ENCODE measurements around the gene AMT.

The AMT gene

DNA sequence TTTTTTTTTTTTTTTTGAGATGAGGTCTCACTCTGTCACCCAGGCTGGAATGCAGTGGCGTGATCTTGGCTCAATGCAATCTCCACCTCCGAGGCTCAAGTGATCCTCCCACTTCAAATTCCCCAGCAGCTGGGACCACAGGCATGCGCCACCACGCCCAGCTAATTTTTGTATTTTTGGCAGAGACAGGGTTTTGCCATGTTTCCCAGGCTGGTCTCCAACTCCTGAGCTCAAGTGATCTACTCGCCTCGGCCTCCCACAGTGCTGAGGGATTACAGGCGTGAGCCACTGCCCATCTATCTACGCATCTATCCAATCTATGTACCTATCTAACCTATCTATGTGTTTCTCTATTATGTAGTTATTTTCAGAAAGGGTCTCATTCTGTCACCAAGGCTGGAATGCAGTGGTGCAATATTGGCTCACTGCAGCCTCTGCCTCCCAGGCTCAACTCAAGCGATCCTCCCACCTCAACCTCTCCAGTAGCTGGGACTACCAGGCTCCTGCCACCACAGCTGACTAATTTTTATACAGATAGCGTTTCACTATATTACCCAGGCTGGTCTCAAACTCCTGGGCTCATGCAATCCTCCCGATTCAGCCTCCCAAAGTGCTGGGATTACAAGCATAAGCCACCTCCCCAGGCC is 43.9 kb downstream of the AMT start:
- no peak for TF ChIP-seq SIN3A (IDR thresholded peaks at IDR 0.05; ENCODE audit: borderline replicate concordance, insufficient read depth, low read length)
- TF ChIP-seq POLR2AphosphoS5 (IDR thresholded peaks at IDR 0.05; ENCODE audit: low read depth, low read length): no peak
- TF ChIP-seq TAF1 (IDR thresholded peaks at IDR 0.05; ENCODE audit: borderline replicate concordance, insufficient read depth, low read length): no peak
- TF ChIP-seq, protein P1, sequence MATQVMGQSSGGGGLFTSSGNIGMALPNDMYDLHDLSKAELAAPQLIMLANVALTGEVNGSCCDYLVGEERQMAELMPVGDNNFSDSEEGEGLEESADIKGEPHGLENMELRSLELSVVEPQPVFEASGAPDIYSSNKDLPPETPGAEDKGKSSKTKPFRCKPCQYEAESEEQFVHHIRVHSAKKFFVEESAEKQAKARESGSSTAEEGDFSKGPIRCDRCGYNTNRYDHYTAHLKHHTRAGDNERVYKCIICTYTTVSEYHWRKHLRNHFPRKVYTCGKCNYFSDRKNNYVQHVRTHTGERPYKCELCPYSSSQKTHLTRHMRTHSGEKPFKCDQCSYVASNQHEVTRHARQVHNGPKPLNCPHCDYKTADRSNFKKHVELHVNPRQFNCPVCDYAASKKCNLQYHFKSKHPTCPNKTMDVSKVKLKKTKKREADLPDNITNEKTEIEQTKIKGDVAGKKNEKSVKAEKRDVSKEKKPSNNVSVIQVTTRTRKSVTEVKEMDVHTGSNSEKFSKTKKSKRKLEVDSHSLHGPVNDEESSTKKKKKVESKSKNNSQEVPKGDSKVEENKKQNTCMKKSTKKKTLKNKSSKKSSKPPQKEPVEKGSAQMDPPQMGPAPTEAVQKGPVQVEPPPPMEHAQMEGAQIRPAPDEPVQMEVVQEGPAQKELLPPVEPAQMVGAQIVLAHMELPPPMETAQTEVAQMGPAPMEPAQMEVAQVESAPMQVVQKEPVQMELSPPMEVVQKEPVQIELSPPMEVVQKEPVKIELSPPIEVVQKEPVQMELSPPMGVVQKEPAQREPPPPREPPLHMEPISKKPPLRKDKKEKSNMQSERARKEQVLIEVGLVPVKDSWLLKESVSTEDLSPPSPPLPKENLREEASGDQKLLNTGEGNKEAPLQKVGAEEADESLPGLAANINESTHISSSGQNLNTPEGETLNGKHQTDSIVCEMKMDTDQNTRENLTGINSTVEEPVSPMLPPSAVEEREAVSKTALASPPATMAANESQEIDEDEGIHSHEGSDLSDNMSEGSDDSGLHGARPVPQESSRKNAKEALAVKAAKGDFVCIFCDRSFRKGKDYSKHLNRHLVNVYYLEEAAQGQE (IDR thresholded peaks at IDR 0.05; ENCODE audit: insufficient read depth in 1 of 2, low read depth in 2 of 2, low read length in 2 of 2): no peak
- no peak for TF ChIP-seq FOXP2 (optimal IDR thresholded peaks at IDR 0.05; ENCODE audit: borderline replicate concordance, extremely low read depth, extremely low read length, insufficient read depth)

DNA sequence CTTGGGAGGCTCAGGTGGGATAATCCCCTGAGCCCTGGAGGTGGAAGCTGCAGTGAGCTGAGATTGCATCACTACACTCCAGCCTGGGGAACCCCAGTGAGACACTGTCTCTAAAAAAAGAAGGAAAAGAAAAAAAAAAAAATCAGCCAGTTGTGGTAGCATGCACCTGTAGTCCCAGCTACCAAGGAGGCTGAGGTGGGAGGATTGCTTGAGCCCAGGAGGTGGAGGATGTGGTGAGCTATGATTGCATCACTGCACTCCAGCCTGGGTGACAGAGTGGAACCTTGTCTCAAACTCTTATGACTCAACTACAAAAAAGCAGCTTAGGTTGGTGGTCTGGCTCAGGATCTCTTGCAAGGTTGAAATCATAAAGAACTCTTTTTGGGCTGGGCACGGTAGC is 44.8 kb downstream of the AMT start:
- no peak for TF ChIP-seq POLR2AphosphoS5 (IDR thresholded peaks at IDR 0.05; ENCODE audit: low read depth, low read length)
- TF ChIP-seq FOXP2 (optimal IDR thresholded peaks at IDR 0.05; ENCODE audit: borderline replicate concordance, extremely low read depth, extremely low read length, insufficient read depth): no peak
- no peak for TF ChIP-seq TAF1 (IDR thresholded peaks at IDR 0.05; ENCODE audit: borderline replicate concordance, insufficient read depth, low read length)
- TF ChIP-seq SIN3A (IDR thresholded peaks at IDR 0.05; ENCODE audit: borderline replicate concordance, insufficient read depth, low read length): no peak
- TF ChIP-seq, protein P1 (IDR thresholded peaks at IDR 0.05; ENCODE audit: insufficient read depth in 1 of 2, low read depth in 2 of 2, low read length in 2 of 2): no peak

DNA sequence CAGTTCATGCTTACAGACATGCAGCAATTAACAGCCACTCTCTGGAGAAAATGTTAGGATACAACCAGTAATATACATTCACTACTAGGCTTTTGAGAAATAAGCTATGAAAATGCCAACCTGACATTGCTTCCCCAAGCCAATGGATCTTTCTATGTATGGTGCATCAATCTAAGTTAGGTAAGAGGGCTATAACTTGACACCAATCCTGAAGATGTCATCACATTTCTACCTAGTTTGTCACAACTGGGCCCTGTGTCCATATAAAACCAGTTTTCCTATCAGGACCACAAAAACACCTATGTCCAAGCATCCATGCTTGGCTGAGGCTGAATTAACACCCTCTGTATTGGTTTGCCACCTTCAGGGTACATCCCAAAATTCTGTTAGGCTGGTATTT is 50.3 kb downstream of the AMT start:
- no peak for TF ChIP-seq TAF1 (IDR thresholded peaks at IDR 0.05; ENCODE audit: borderline replicate concordance, insufficient read depth, low read length)
- TF ChIP-seq SIN3A (IDR thresholded peaks at IDR 0.05; ENCODE audit: borderline replicate concordance, insufficient read depth, low read length): no peak
- no peak for TF ChIP-seq FOXP2 (optimal IDR thresholded peaks at IDR 0.05; ENCODE audit: borderline replicate concordance, extremely low read depth, extremely low read length, insufficient read depth)
- no peak for TF ChIP-seq POLR2AphosphoS5 (IDR thresholded peaks at IDR 0.05; ENCODE audit: low read depth, low read length)
- TF ChIP-seq, protein P1 (IDR thresholded peaks at IDR 0.05; ENCODE audit: insufficient read depth in 1 of 2, low read depth in 2 of 2, low read length in 2 of 2): no peak

DNA sequence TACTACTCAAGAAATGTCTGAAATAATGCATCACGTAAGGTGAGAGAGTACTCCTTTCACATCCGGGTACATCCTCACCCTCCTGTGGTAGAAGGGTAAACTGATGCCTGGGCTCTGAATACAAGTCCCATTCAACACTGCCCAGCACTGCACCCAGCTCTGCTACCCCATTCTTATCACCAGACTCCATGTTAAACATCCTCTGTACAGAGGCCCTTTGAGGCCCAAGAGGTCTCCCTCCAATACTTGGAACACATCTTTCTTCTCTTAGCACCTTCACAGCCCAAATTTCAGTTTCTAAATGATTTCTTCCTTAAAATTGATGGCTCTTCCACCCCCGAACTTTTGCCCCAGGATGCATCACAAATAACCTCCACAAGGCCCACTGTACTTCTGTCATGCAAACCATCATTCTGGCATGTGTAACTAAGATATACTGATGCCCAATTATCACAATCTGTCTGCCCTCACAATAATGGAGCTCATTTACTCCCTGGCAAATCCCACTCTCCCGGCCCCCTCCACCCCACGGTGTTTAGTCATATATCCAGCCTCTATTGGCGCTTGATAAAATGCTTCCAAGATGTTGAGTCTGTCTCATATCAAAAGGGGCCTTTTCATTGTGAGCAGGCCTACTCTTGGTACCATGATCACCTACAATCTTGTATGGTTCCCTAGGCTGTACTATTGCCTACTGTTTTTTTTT is 51.5 kb downstream of the AMT start:
- TF ChIP-seq SIN3A (IDR thresholded peaks at IDR 0.05; ENCODE audit: borderline replicate concordance, insufficient read depth, low read length): no peak
- TF ChIP-seq, protein P1 (IDR thresholded peaks at IDR 0.05; ENCODE audit: insufficient read depth in 1 of 2, low read depth in 2 of 2, low read length in 2 of 2): no peak
- no peak for TF ChIP-seq FOXP2 (optimal IDR thresholded peaks at IDR 0.05; ENCODE audit: borderline replicate concordance, extremely low read depth, extremely low read length, insufficient read depth)
- TF ChIP-seq TAF1 (IDR thresholded peaks at IDR 0.05; ENCODE audit: borderline replicate concordance, insufficient read depth, low read length): no peak
- no peak for TF ChIP-seq POLR2AphosphoS5 (IDR thresholded peaks at IDR 0.05; ENCODE audit: low read depth, low read length)

All from PFSK-1 (cell line).